Type B pancreatic cell (in vitro differentiated cells): ENCODE data around the gene GPR18. TPM values are rescaled to one million over a fixed set of nuclear protein-coding genes. Genes with fewer than 3 reads are reported as not detected.
A peak's percentile ranks its signal among the peaks of the same experiment; 100 is the strongest.

ENCODE experiments used
- DNase-seq: peaks from one replicate; pipeline ENCODE4 v3.0.0; 2021; ENCODE audit warnings: mixed read lengths; ENCODE audit not compliant: unreplicated experiment; ENCODE audit errors: extremely low spot score
- H3K27ac Mint-ChIP-seq: 2 replicates; pipeline ENCODE4 v1.8.0; 2021; ENCODE audit warnings: mild to moderate bottlenecking, mixed read lengths
- H3K27me3 Mint-ChIP-seq: 2 replicates; pipeline ENCODE4 v1.8.0; 2021; ENCODE audit warnings: mixed read lengths
- H3K36me3 Mint-ChIP-seq: 2 replicates; pipeline ENCODE4 v1.8.0; 2021; ENCODE audit warnings: mixed read lengths
- H3K4me1 Mint-ChIP-seq: one replicate; pipeline ENCODE4 v1.8.0; 2021; ENCODE audit warnings: mixed read lengths; ENCODE audit not compliant: unreplicated experiment
- H3K4me3 Mint-ChIP-seq: 2 replicates; pipeline ENCODE4 v1.8.0; 2021; ENCODE audit warnings: mild to moderate bottlenecking, mixed read lengths
- H3K9me3 Mint-ChIP-seq: 2 replicates; pipeline ENCODE4 v1.8.0; 2021; ENCODE audit warnings: mixed read lengths
- CTCF ChIP-seq: fragments of 200-600 bp; sonication (generic); conservative IDR thresholded peaks from 2 replicates; pipeline ENCODE4 v1.5.0; 2021; ENCODE audit warnings: antibody characterized with exemption, mild to moderate bottlenecking
- total RNA-seq: library from RNA; stranded (reverse); gene quantifications from 2 replicates; pipeline ENCODE4 v1.2.1, GENCODE V29; 2021; ENCODE audit warnings: low replicate concordance

GPR18 gene
- total RNA-seq, 1 donor from 2014 or later = not detected

GRCh38 chr13:99218126-99218525 is 40.1 kb downstream of the GPR18 start:
- no peak overlapping the region for H3K27ac Mint-ChIP-seq
- peaks cover 19% of the 10 kb centered on the region for H3K36me3 Mint-ChIP-seq
- H3K27me3 Mint-ChIP-seq = no peaks in the 10 kb centered on the region
- no peak for DNase-seq
- H3K9me3 Mint-ChIP-seq = peaks cover 14% of the 10 kb centered on the region
- H3K4me3 Mint-ChIP-seq = no peak overlapping the region
- TF ChIP-seq CTCF = no peak
- H3K4me1 Mint-ChIP-seq = peaks cover 39% of the 10 kb centered on the region

GRCh38 chr13:99217461-99218110 is 40.6 kb downstream of the GPR18 start:
- DNase-seq = no peak
- no peak for TF ChIP-seq CTCF
- H3K36me3 Mint-ChIP-seq = peaks cover 16% of the 10 kb centered on the region
- H3K4me1 Mint-ChIP-seq = peaks cover 39% of the 10 kb centered on the region
- no peak overlapping the region for H3K27ac Mint-ChIP-seq
- no peaks in the 10 kb centered on the region for H3K27me3 Mint-ChIP-seq
- no peak overlapping the region for H3K4me3 Mint-ChIP-seq
- H3K9me3 Mint-ChIP-seq = peaks cover 10% of the 10 kb centered on the region

- TF ChIP-seq CTCF = no peak
- H3K27ac Mint-ChIP-seq = no peak overlapping the region
Measured at GRCh38 chr13:99215184-99215830, 42.9 kb downstream of the GPR18 start.

GRCh38 chr13:99214731-99215130 is 43.4 kb downstream of the GPR18 start:
- no peak overlapping the region for H3K27ac Mint-ChIP-seq
- H3K27me3 Mint-ChIP-seq = no peaks in the 10 kb centered on the region
- no peak for DNase-seq
- H3K36me3 Mint-ChIP-seq = peaks cover 15% of the 10 kb centered on the region
- no peaks in the 10 kb centered on the region for H3K9me3 Mint-ChIP-seq
- H3K4me3 Mint-ChIP-seq = no peak overlapping the region
- no peak for TF ChIP-seq CTCF
- H3K4me1 Mint-ChIP-seq = peaks cover 39% of the 10 kb centered on the region

More at GRCh38 chr13:99215184-99215830, 42.9 kb downstream of the GPR18 start:
- no peak for DNase-seq
- no peaks in the 10 kb centered on the region for H3K27me3 Mint-ChIP-seq
- no peaks in the 10 kb centered on the region for H3K9me3 Mint-ChIP-seq
- peaks cover 15% of the 10 kb centered on the region for H3K36me3 Mint-ChIP-seq
- no peak overlapping the region for H3K4me3 Mint-ChIP-seq
- H3K4me1 Mint-ChIP-seq = peaks cover 40% of the 10 kb centered on the region

- peak overlapping the region; percentile 7 for H3K4me3 Mint-ChIP-seq
- no peak for TF ChIP-seq CTCF
- peaks cover 37% of the 10 kb centered on the region for H3K4me1 Mint-ChIP-seq
- peaks cover 17% of the 10 kb centered on the region for H3K36me3 Mint-ChIP-seq
- no peak for DNase-seq
- no peaks in the 10 kb centered on the region for H3K9me3 Mint-ChIP-seq
- H3K27me3 Mint-ChIP-seq = no peaks in the 10 kb centered on the region
- no peak overlapping the region for H3K27ac Mint-ChIP-seq
Measured at GRCh38 chr13:99214232-99214631, 43.9 kb downstream of the GPR18 start.
